GM23248 (cell line): Measurements from ENCODE around the gene PDE6C.

Experiments used
- EZH2 ChIP-seq: fragments of 200-600 bp; sonication (generic); IDR thresholded peaks from 2 replicates; pipeline ENCODE4 v1.6.1; 2018; ENCODE audit warnings: antibody characterized with exemption, mild to moderate bottlenecking; ENCODE audit not compliant: insufficient read depth, poor library complexity, severe bottlenecking
- EZH2phosphoT487 ChIP-seq: fragments of 200-600 bp; sonication (generic); IDR thresholded peaks from 2 replicates; pipeline ENCODE4 v1.6.1; 2018; ENCODE audit warnings: antibody characterized with exemption, moderate library complexity, mild to moderate bottlenecking, low read depth; ENCODE audit not compliant: insufficient read depth

DNA sequence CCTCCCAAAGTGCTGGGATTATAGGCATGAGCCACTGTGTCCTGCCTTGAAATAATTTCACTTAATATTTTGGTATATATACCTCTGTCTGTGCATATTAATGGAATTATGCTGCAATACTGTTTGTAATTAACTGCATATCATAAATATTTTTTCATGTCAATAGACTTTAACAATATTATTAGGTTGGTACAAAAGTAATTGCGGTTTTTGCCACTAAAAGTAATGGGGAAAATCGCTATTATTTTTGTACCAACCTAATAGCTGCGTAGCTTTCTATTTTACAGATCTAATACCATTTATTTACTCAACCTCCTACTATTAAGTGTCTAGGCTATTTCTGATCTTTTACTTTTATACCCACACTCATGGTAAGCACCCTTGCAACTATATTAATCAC is 3.9 kb upstream of the PDE6C start:
- TF ChIP-seq EZH2 = no peak
- no peak for TF ChIP-seq EZH2phosphoT487
